Suprapubic skin (tissue), 4 donors: ENCODE data around the gene MYH10. TPM values are rescaled to one million over a fixed set of nuclear protein-coding genes. Genes with fewer than 3 reads are reported as not detected.

ENCODE experiments used
- DNase-seq, 2 donors: peaks; one replicate each; pipeline ENCODE4 v3.0.0-alpha.2; 2019; ENCODE audit warnings: low spot score in 2 of 2
- H3K27ac ChIP-seq: fragments of 200-600 bp; sonication (generic); one replicate; pipeline ENCODE4 v1.5.1; 2019
- H3K27me3 ChIP-seq: fragments of 200-600 bp; sonication (generic); one replicate; pipeline ENCODE4 v1.5.1; 2019
- H3K36me3 ChIP-seq: fragments of 200-600 bp; sonication (generic); one replicate; pipeline ENCODE4 v1.5.1; 2019
- H3K4me1 ChIP-seq: fragments of 200-600 bp; sonication (generic); one replicate; pipeline ENCODE4 v1.5.1; 2019
- H3K4me3 ChIP-seq: fragments of 200-600 bp; sonication (generic); one replicate; pipeline ENCODE4 v1.5.1; 2019; ENCODE audit warnings: mild to moderate bottlenecking
- H3K9me3 ChIP-seq: fragments of 200-600 bp; sonication (generic); one replicate; pipeline ENCODE4 v1.5.1; 2019
- EP300 ChIP-seq: sonication (generic); formaldehyde crosslinking; IDR thresholded peaks from one replicate; pipeline ENCODE4 v1.6.1; 2017; ENCODE audit warnings: antibody characterized with exemption
- POLR2A ChIP-seq, 2 donors: fragments of 450-650 bp; IDR thresholded peaks; one replicate each; pipeline ENCODE4 v1.6.1; 2017; ENCODE audit warnings: antibody characterized with exemption in 2 of 2, mild to moderate bottlenecking in 2 of 2, moderate library complexity in 2 of 2
- POLR2AphosphoS5 ChIP-seq, 3 donors: sonication (generic); formaldehyde crosslinking; IDR thresholded peaks; one replicate each; pipeline ENCODE4 v1.6.1; 2017; ENCODE audit warnings: antibody characterized with exemption in 3 of 3
- WGBS: methylation state at CpG from one replicate; pipeline ENCODE4 v1.1.5; 2018; 5-methylcytosine and 5-hydroxymethylcytosine counted together
- total RNA-seq, 4 donors: library from RNA; depleted of rRNA; stranded (reverse); fragments of >200 nt; gene quantifications; one replicate each; pipeline ENCODE4 v1.1.0, GENCODE V29; 2016
- TF ChIP-seq, protein P1 (sequence below), 2 donors: fragments of 200-600 bp in 1 of 2; fragments of 450-650 bp in 1 of 2; sonication (generic) in 1 of 2; IDR thresholded peaks; one replicate each; pipeline ENCODE4 v1.5.1; 2016 to 2019; ENCODE audit warnings: antibody characterized with exemption in 2 of 2, mild to moderate bottlenecking in 1 of 2, moderate library complexity in 1 of 2

The MYH10 gene
- total RNA-seq, 4 donors from 2014 or later: 9.5 to 18.3 (median 13.2) TPM

- H3K36me3 ChIP-seq: peaks cover 6% of the 10 kb centered on the region
- WGBS: under 1% methylated on average over 31 of the region's 43 CpGs
- H3K4me3 ChIP-seq: peak overlapping the region; percentile 79
- H3K9me3 ChIP-seq: no peaks in the 10 kb centered on the region
- TF ChIP-seq, protein P1, sequence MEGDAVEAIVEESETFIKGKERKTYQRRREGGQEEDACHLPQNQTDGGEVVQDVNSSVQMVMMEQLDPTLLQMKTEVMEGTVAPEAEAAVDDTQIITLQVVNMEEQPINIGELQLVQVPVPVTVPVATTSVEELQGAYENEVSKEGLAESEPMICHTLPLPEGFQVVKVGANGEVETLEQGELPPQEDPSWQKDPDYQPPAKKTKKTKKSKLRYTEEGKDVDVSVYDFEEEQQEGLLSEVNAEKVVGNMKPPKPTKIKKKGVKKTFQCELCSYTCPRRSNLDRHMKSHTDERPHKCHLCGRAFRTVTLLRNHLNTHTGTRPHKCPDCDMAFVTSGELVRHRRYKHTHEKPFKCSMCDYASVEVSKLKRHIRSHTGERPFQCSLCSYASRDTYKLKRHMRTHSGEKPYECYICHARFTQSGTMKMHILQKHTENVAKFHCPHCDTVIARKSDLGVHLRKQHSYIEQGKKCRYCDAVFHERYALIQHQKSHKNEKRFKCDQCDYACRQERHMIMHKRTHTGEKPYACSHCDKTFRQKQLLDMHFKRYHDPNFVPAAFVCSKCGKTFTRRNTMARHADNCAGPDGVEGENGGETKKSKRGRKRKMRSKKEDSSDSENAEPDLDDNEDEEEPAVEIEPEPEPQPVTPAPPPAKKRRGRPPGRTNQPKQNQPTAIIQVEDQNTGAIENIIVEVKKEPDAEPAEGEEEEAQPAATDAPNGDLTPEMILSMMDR (IDR thresholded peaks at IDR 0.05): no peak
- TF ChIP-seq POLR2AphosphoS5 (IDR thresholded peaks at IDR 0.05): peak in 1 of 3 donors; percentile 12
- H3K27ac ChIP-seq: peak overlapping the region; percentile 100
- no peaks in the 10 kb centered on the region for H3K27me3 ChIP-seq
- DNase-seq: peak; percentile 85 to 90
- peaks cover 35% of the 10 kb centered on the region for H3K4me1 ChIP-seq
Observed at GRCh38 chr17:8436169-8436843, 194.2 kb downstream of the MYH10 start.

GRCh38 chr17:8435245-8436168 is 195.0 kb downstream of the MYH10 start, which contains the start of gene NDEL1:
NDEL1 (plus strand) TSS chr17:8435884; CDS start chr17:8444272, 8,388 bp downstream.
- H3K4me3 ChIP-seq: peak within 1 kb of the TSS; percentile 79
- peak; percentile 99 to 100 for DNase-seq
- peaks cover 6% of the 10 kb centered on the region for H3K36me3 ChIP-seq
- peak within 1 kb of the TSS; percentile 100 for H3K27ac ChIP-seq
- TF ChIP-seq, protein P1 (IDR thresholded peaks at IDR 0.05): no peak
- TF ChIP-seq POLR2AphosphoS5 (IDR thresholded peaks at IDR 0.05) (peak; percentile 90 to 98 (median 95)), POLR2A (IDR thresholded peaks at IDR 0.05) (peak; percentile 97 to 99), EP300 (no peak)
- H3K27me3 ChIP-seq: no peaks in the 10 kb centered on the region
- peaks cover 39% of the 10 kb centered on the region for H3K4me1 ChIP-seq
- no peaks in the 10 kb centered on the region for H3K9me3 ChIP-seq
- 4% methylated on average over 42 of the region's 68 CpGs for WGBS

- Histone ChIP-seq H3K4me1 (peaks cover 20% of the 10 kb centered on the region), H3K27ac (peak overlapping the region; percentile 80), H3K36me3 (no peaks in the 10 kb centered on the region), H3K9me3 (no peaks in the 10 kb centered on the region), H3K4me3 (no peak overlapping the region), H3K27me3 (no peaks in the 10 kb centered on the region)
- peak; percentile 85 to 87 for DNase-seq
- TF ChIP-seq, protein P1 (IDR thresholded peaks at IDR 0.05): no peak
- TF ChIP-seq POLR2A (IDR thresholded peaks at IDR 0.05): no peak
- TF ChIP-seq POLR2AphosphoS5 (IDR thresholded peaks at IDR 0.05): peak in 1 of 3 donors; percentile 10
- 24% methylated on average over 7 of the region's 7 CpGs for WGBS
Observed at GRCh38 chr17:8430966-8431365, 199.6 kb downstream of the MYH10 start.

DNA sequence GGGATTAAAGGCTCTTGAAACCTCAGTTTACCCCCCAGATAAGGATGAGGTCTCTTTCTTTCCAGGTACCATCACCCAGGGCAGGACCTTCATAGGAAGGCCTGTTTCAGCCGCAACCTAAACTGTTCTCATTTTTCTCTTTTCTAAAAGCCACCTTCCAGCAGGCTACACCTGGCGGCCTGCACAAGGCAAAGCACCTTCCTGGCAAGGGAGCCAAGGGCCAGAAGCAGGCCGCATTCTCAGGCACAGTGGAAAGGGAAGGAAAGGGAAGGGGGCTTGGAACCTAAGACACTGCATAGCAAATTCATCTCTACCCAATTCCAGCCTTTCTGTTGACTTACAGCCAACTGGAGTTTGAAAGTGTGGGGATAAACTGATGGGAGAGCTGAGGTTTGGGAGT is 203.7 kb downstream of the MYH10 start:
- peaks cover 14% of the 10 kb centered on the region for H3K4me1 ChIP-seq
- DNase-seq: no peak
- 100% methylated on average over 2 of the region's 3 CpGs for WGBS
- H3K4me3 ChIP-seq: no peak overlapping the region
- no peaks in the 10 kb centered on the region for H3K9me3 ChIP-seq
- no peaks in the 10 kb centered on the region for H3K36me3 ChIP-seq
- no peak for TF ChIP-seq EP300
- TF ChIP-seq POLR2A (IDR thresholded peaks at IDR 0.05): no peak
- TF ChIP-seq, protein P1 (IDR thresholded peaks at IDR 0.05): no peak
- TF ChIP-seq POLR2AphosphoS5 (IDR thresholded peaks at IDR 0.05): no peak
- H3K27me3 ChIP-seq: no peaks in the 10 kb centered on the region
- H3K27ac ChIP-seq: peak overlapping the region; percentile 68
